HG02588 (cell line): ENCODE data around the gene ABT1.

Source experiments
- ATAC-seq: cut with Tn5 transposase; IDR thresholded peaks from one replicate; pipeline ENCODE4 v1.9.1; 2021; ENCODE audit warnings: mild to moderate bottlenecking, moderate library complexity; ENCODE audit not compliant: unreplicated experiment

Gene ABT1

GRCh38 chr6:26571592-26572296 is 25.0 kb upstream of the ABT1 start:
- no peak for ATAC-seq

- ATAC-seq = no peak
Observed at GRCh38 chr6:26575494-26575939, 21.2 kb upstream of the ABT1 start.

GRCh38 chr6:26576407-26576843 is 20.3 kb upstream of the ABT1 start:
- no peak for ATAC-seq

- ATAC-seq = no peak
Observed at GRCh38 chr6:26576929-26577719, 19.6 kb upstream of the ABT1 start.

GRCh38 chr6:26577720-26578072 is 19.1 kb upstream of the ABT1 start:
- ATAC-seq = no peak

- no peak for ATAC-seq
Observed at GRCh38 chr6:26578279-26578678, 18.5 kb upstream of the ABT1 start.

- ATAC-seq = no peak
Observed at GRCh38 chr6:26578741-26579140, 18.0 kb upstream of the ABT1 start.

GRCh38 chr6:26581164-26581915 is 15.4 kb upstream of the ABT1 start:
- no peak for ATAC-seq

- no peak for ATAC-seq
Observed at GRCh38 chr6:26588965-26589364, 7.8 kb upstream of the ABT1 start.

GRCh38 chr6:26592649-26593048 is 4.1 kb upstream of the ABT1 start:
- no peak for ATAC-seq

GRCh38 chr6:26593278-26594130 is 3.2 kb upstream of the ABT1 start:
- ATAC-seq = no peak

GRCh38 chr6:26594131-26594498 is 2.6 kb upstream of the ABT1 start:
- no peak for ATAC-seq

- ATAC-seq = no peak
Observed at GRCh38 chr6:26594730-26595632, 1.8 kb upstream of the ABT1 start.

GRCh38 chr6:26595669-26596269 is 984 bp upstream of the ABT1 start:
- ATAC-seq = peak; percentile 55

- no peak for ATAC-seq
Observed at GRCh38 chr6:26597389-26597766, 625 bp downstream of the ABT1 start.

- ATAC-seq = no peak
Observed at GRCh38 chr6:26597821-26598220, 1.1 kb downstream of the ABT1 start.

GRCh38 chr6:26598267-26598666 is 1.5 kb downstream of the ABT1 start:
- no peak for ATAC-seq

- ATAC-seq = no peak
Observed at GRCh38 chr6:26599134-26599533, 2.4 kb downstream of the ABT1 start.

GRCh38 chr6:26599591-26599990 is 2.8 kb downstream of the ABT1 start:
- no peak for ATAC-seq
